H1 (cell line): ENCODE results near the gene RPS6KA5. TPM values are rescaled to one million over a fixed set of nuclear protein-coding genes. Genes with fewer than 3 reads are reported as not detected.

Experiments
- CTCF ChIA-PET: fragments of 300-600 bp; sonication (Branson Sonifier 250); formaldehyde crosslinking; loops from one replicate; lab custom pipeline; 2021; ENCODE audit not compliant: partially characterized antibody; lab: Charles Lee
- POLR2A ChIA-PET: fragments of 300-600 bp; sonication (Branson Sonifier 250); formaldehyde crosslinking; loops from one replicate; lab custom pipeline; 2021; ENCODE audit warnings: inconsistent platforms; ENCODE audit not compliant: partially characterized antibody; lab: Charles Lee
- DNase-seq, 2 experiments: peaks; one replicate each; pipeline versions ENCODE4 v3.0.0 to v3.0.0-alpha.2; 2010 to 2022; ENCODE audit warnings: low spot score in 2 of 2, low read depth in 1 of 2, mixed read lengths in 1 of 2
- FAIRE-seq: peaks from 2 replicates; lab custom pipeline; 2011; peaks lifted over from hg19 to GRCh38; lab: Jason Lieb, UNC
- H2AFZ ChIP-seq: 2 replicates; pipeline ENCODE4 v1.8.1; 2012; ENCODE audit warnings: low read length, inconsistent platforms
- H2AK5ac ChIP-seq: 2 replicates; pipeline ENCODE4 v1.6.1; 2013; ENCODE audit warnings: low read depth, low read length
- H2BK120ac ChIP-seq: replicated peaks from 2 replicates; pipeline ENCODE3; 2013; ENCODE audit warnings: low read depth, low read length, inconsistent platforms
- H2BK12ac ChIP-seq: 2 replicates; pipeline ENCODE4 v1.6.1; 2013; ENCODE audit warnings: low read depth, low read length
- H2BK15ac ChIP-seq: 2 replicates; pipeline ENCODE4 v1.6.1; 2013; ENCODE audit warnings: low read length
- H2BK20ac ChIP-seq: 2 replicates; pipeline ENCODE4 v1.6.1; 2013; ENCODE audit warnings: low read length
- H2BK5ac ChIP-seq: 2 replicates; pipeline ENCODE4 v1.6.1; 2013; ENCODE audit warnings: low read depth, low read length
- H3K14ac ChIP-seq: 2 replicates; pipeline ENCODE4 v1.6.1; 2013; ENCODE audit warnings: inconsistent platforms; ENCODE audit not compliant: insufficient read length
- H3K18ac ChIP-seq: 2 replicates; pipeline ENCODE4 v1.6.1; 2013; ENCODE audit warnings: low read length; ENCODE audit errors: extremely low read depth
- H3K23ac ChIP-seq: 2 replicates; pipeline ENCODE4 v1.6.1; 2013; ENCODE audit warnings: inconsistent platforms; ENCODE audit not compliant: insufficient read length
- H3K23me2 ChIP-seq: 2 replicates; pipeline ENCODE4 v1.6.1; 2013; ENCODE audit warnings: low read depth, low read length
- H3K27ac ChIP-seq: 2 replicates; pipeline ENCODE4 v1.6.1; 2011; ENCODE audit warnings: low read depth, low read length, inconsistent platforms
- H3K27me3 ChIP-seq, 4 experiments: replicated peaks in 1 of 4; 1 replicate in 1 of 4; 2 replicates in 3 of 4; pipeline versions ENCODE4 v1.6.1 to v1.8.1; 2011 to 2013; ENCODE audit warnings: low read length in 3 of 4, mild to moderate bottlenecking in 3 of 4, inconsistent platforms in 2 of 4, mixed read lengths in 2 of 4, moderate library complexity in 1 of 4; ENCODE audit not compliant: control insufficient read depth in 3 of 4, insufficient read depth in 3 of 4; ENCODE audit errors: extremely low read depth in 1 of 4
- H3K36me3 ChIP-seq, 4 experiments: 2 replicates each; pipeline versions ENCODE4 v1.6.1 to v1.8.1; 2011 to 2013; ENCODE audit warnings: mild to moderate bottlenecking in 4 of 4, low read length in 3 of 4, moderate library complexity in 2 of 4, control low read depth in 1 of 4, inconsistent platforms in 1 of 4; ENCODE audit not compliant: insufficient read depth in 4 of 4, control insufficient read depth in 2 of 4
- H3K4ac ChIP-seq: replicated peaks from 2 replicates; pipeline ENCODE3; 2013; ENCODE audit warnings: low read length, low read depth, mixed read lengths, inconsistent platforms; ENCODE audit not compliant: insufficient read length
- H3K4me1 ChIP-seq, 4 experiments: replicated peaks in 1 of 4; 1 replicate in 1 of 4; 2 replicates in 3 of 4; pipeline versions ENCODE4 v1.6.1 to v1.8.1; 2011 to 2013; ENCODE audit warnings: low read length in 3 of 4, inconsistent platforms in 2 of 4, mixed read lengths in 1 of 4; ENCODE audit not compliant: insufficient read depth in 4 of 4, control insufficient read depth in 3 of 4
- H3K4me2 ChIP-seq, 2 experiments: 2 replicates each; pipeline versions ENCODE4 v1.6.1 to v1.8.1; 2011 to 2013; ENCODE audit warnings: low read depth in 2 of 2, low read length in 2 of 2, control low read depth in 1 of 2, inconsistent platforms in 1 of 2, mild to moderate bottlenecking in 1 of 2; ENCODE audit not compliant: insufficient read depth in 1 of 2
- H3K4me3 ChIP-seq, 4 experiments: fragments of 200-600, 300-600 bp in 1 of 4; sonication (generic), shearing (Covaris generic), sonication (Bioruptor Twin) in 1 of 4; 2 replicates each; pipeline versions ENCODE4 v1.5.1 to v1.8.1; 2011 to 2016; ENCODE audit warnings: low read length in 4 of 4, low read depth in 3 of 4, control low read depth in 2 of 4, inconsistent platforms in 2 of 4, mild to moderate bottlenecking in 2 of 4, mixed read lengths in 1 of 4, moderate library complexity in 1 of 4; ENCODE audit not compliant: insufficient read depth in 2 of 4; ENCODE audit errors: extremely low read depth in 1 of 4
- H3K56ac ChIP-seq: replicated peaks from 2 replicates; pipeline ENCODE3; 2013; ENCODE audit warnings: low read depth, mild to moderate bottlenecking, mixed read lengths, low read length, inconsistent platforms; ENCODE audit not compliant: insufficient read length
- H3K79me1 ChIP-seq: 2 replicates; pipeline ENCODE4 v1.6.1; 2013; ENCODE audit warnings: low read depth, low read length, control low read depth
- H3K79me2 ChIP-seq, 2 experiments: 2 replicates each; pipeline versions ENCODE4 v1.6.1 to v1.8.1; 2012 to 2013; ENCODE audit warnings: low read length in 2 of 2, mild to moderate bottlenecking in 2 of 2, inconsistent platforms in 1 of 2; ENCODE audit not compliant: insufficient read depth in 2 of 2, control insufficient read depth in 1 of 2
- H3K9ac ChIP-seq, 4 experiments: replicated peaks in 1 of 4; 1 replicate in 1 of 4; 2 replicates in 3 of 4; pipeline versions ENCODE4 v1.6.1 to v1.8.1; 2011 to 2013; ENCODE audit warnings: low read depth in 3 of 4, low read length in 3 of 4, control low read depth in 2 of 4, mild to moderate bottlenecking in 2 of 4, moderate library complexity in 2 of 4, inconsistent platforms in 1 of 4; ENCODE audit errors: extremely low read depth in 1 of 4
- H3K9me3 ChIP-seq, 2 experiments: 2 replicates each; pipeline versions ENCODE4 v1.6.1 to v1.8.1; 2012 to 2013; ENCODE audit warnings: mild to moderate bottlenecking in 2 of 2, moderate library complexity in 2 of 2, control low read depth in 1 of 2, inconsistent platforms in 1 of 2, low read depth in 1 of 2, low read length in 1 of 2, mixed read lengths in 1 of 2; ENCODE audit not compliant: insufficient read depth in 2 of 2
- H4K20me1 ChIP-seq, 2 experiments: replicated peaks in 1 of 2; 2 replicates each; pipeline versions ENCODE3 to v1.8.1; 2011 to 2013; ENCODE audit warnings: inconsistent platforms in 2 of 2, low read length in 2 of 2, mild to moderate bottlenecking in 1 of 2; ENCODE audit not compliant: insufficient read depth in 2 of 2, control insufficient read depth in 1 of 2
- H4K5ac ChIP-seq: 2 replicates; pipeline ENCODE4 v1.6.1; 2013; ENCODE audit warnings: low read length, low read depth, mixed read lengths, inconsistent platforms; ENCODE audit not compliant: insufficient read length
- H4K8ac ChIP-seq: 2 replicates; pipeline ENCODE4 v1.8.0; 2013; ENCODE audit warnings: mild to moderate bottlenecking, moderate library complexity, low read length, inconsistent platforms; ENCODE audit not compliant: insufficient read depth; ENCODE audit errors: extremely low read depth
- H4K91ac ChIP-seq: replicated peaks from 2 replicates; pipeline ENCODE3; 2013; ENCODE audit warnings: low read length, mixed read lengths, inconsistent platforms; ENCODE audit not compliant: insufficient read length
- ASH2L ChIP-seq: fragments of 200-600, 300-600 bp; sonication (generic); IDR thresholded peaks from one replicate; pipeline ENCODE4 v1.7.1; 2017; ENCODE audit warnings: low read length
- BRCA1 ChIP-seq: IDR thresholded peaks from 2 replicates; pipeline ENCODE4 v1.6.1; 2012; ENCODE audit warnings: low read depth, low read length, improper control_type of control experiment
- CBX8 ChIP-seq: fragments of 300-800, 300-1000 bp; sonication (generic); IDR thresholded peaks from 2 replicates; pipeline ENCODE4 v1.7.1; 2016; ENCODE audit warnings: low read depth, low read length, borderline replicate concordance
- CTBP2 ChIP-seq: IDR thresholded peaks from 2 replicates; pipeline ENCODE4 v1.7.0; 2011; ENCODE audit warnings: borderline replicate concordance, mild to moderate bottlenecking, moderate library complexity, mixed read lengths, low read length; ENCODE audit not compliant: insufficient read depth, insufficient read length
- JUN ChIP-seq: IDR thresholded peaks from 2 replicates; pipeline ENCODE4 v1.6.1; 2011; ENCODE audit warnings: low read depth, mild to moderate bottlenecking, improper control_type of control experiment, low read length
- KDM4A ChIP-seq: IDR thresholded peaks from one replicate; pipeline ENCODE4 v1.7.1; 2012; ENCODE audit warnings: low read depth, mild to moderate bottlenecking, moderate library complexity, low read length, inconsistent platforms; ENCODE audit not compliant: severe bottlenecking
- PHF8 ChIP-seq: fragments of 200-600 bp; sonication (generic); conservative IDR thresholded peaks from 2 replicates; pipeline ENCODE4 v1.7.1; 2012; ENCODE audit warnings: low read depth, mild to moderate bottlenecking, inconsistent platforms, low read length, moderate library complexity
- RFX5 ChIP-seq: IDR thresholded peaks from 2 replicates; pipeline ENCODE4 v1.6.1; 2011; ENCODE audit warnings: low read depth, low read length, improper control_type of control experiment, borderline replicate concordance
- SP4 ChIP-seq: IDR thresholded peaks from 2 replicates; pipeline ENCODE4 v1.6.1; 2012; ENCODE audit warnings: low read length, inconsistent platforms
- TBP ChIP-seq: IDR thresholded peaks from 2 replicates; pipeline ENCODE4 v1.6.1; 2011; ENCODE audit warnings: low read depth, low read length, improper control_type of control experiment
- TEAD4 ChIP-seq: IDR thresholded peaks from 2 replicates; pipeline ENCODE4 v1.6.1; 2012; ENCODE audit warnings: low read depth, low read length, inconsistent platforms, mixed read lengths
- YY1 ChIP-seq: IDR thresholded peaks from 2 replicates; pipeline ENCODE4 v1.6.1; 2011; ENCODE audit warnings: low read depth, mild to moderate bottlenecking, low read length
- WGBS, 2 experiments: shearing (Covaris generic) in 1 of 2; methylation state at CpG; one replicate each; pipeline versions ENCODE4 v1.1.6 to v1.1.7; 2013 to 2015; ENCODE audit warnings: low lambda C conversion rate in 2 of 2, mixed read lengths in 2 of 2, inconsistent platforms in 1 of 2, low coverage in 1 of 2, missing lambda C conversion rate in 1 of 2; ENCODE audit not compliant: insufficient replicate concordance in 2 of 2, insufficient coverage in 1 of 2, insufficient read length in 1 of 2; ENCODE audit errors: extremely low coverage in 1 of 2, missing lambda C conversion rate in 1 of 2; 5-methylcytosine and 5-hydroxymethylcytosine counted together
- polyA plus RNA-seq, 7 experiments: library from polyadenylated mRNA; depleted of rRNA in 3 of 7; stranded (reverse) in 5 of 7; unstranded in 2 of 7; fragments of >200 nt in 5 of 7; fragments of 200-250 nt in 2 of 7; gene quantifications; 1 replicate in 5 of 7; 2 replicates in 1 of 7; 4 replicates in 1 of 7; pipeline versions ENCODE4 v1.2.1 to v1.2.3, GENCODE V29; 2011 to 2013; ENCODE audit warnings: missing spikeins in 2 of 7, mixed read lengths in 2 of 7
- total RNA-seq: library from RNA; stranded (reverse); fragmentation: NEBNext Ultra II Directional; extraction: Animal tissue kit (Norgen Biotek cat#: 25700); gene quantifications from 2 replicates; pipeline ENCODE4 v1.2.1, GENCODE V29; 2021
- TF ChIP-seq, protein P1 (sequence below): IDR thresholded peaks from 2 replicates; pipeline ENCODE4 v1.6.1; 2012; ENCODE audit warnings: inconsistent platforms
- TF ChIP-seq, protein P2 (sequence below): IDR thresholded peaks from 2 replicates; pipeline ENCODE4 v1.6.1; 2011; ENCODE audit warnings: low read depth, mild to moderate bottlenecking, low read length; ENCODE audit not compliant: insufficient read depth

Gene RPS6KA5
- total and polyA plus RNA-seq, 2 of the 8 experiments (the other 6 are each of a cell fraction or from before 2014, with no cell fraction given), result 0.85 to 3.1 TPM

DNA sequence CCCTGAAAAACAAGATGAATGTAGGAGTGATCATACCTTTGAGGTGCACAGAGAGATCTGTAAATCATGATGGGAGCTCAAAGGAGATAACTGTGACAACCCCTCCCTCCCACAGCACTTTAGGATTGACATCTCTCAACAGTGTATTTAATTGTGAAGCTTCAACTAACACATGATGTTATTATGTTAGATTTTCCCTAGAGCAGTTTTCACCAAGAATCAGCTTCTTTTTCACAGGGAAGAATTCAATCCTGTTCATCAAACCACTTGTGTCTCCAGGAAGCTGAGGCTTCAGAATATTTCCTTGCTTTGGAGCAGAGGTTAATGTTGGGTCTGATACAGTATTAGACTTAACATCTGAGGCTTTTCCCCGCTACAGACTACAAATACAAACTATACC is 11.8 kb downstream of the RPS6KA5 start:
- no peak overlapping the region for H2BK5ac ChIP-seq
- no peak overlapping the region for H2BK15ac ChIP-seq
- no peak overlapping the region for H3K27ac ChIP-seq
- no peak overlapping the region for H3K56ac ChIP-seq
- FAIRE-seq, result no peak
- H4K91ac ChIP-seq, result no peak overlapping the region
- H2BK12ac ChIP-seq, result no peak overlapping the region
- H3K23me2 ChIP-seq, result no peaks in the 10 kb centered on the region
- no peak overlapping the region for H2AFZ ChIP-seq
- H4K8ac ChIP-seq, result no peak overlapping the region
- no peak overlapping the region for H2AK5ac ChIP-seq
- no peaks in the 10 kb centered on the region for H4K20me1 ChIP-seq
- no peak overlapping the region for H2BK120ac ChIP-seq
- no peaks in the 10 kb centered on the region for H3K36me3 ChIP-seq
- H3K23ac ChIP-seq, result no peak overlapping the region
- no peak overlapping the region for H3K18ac ChIP-seq
- 100% methylated on average over 1 of the region's 1 CpG; no CpG with 5 or more reads in 1 of the 2 experiments for WGBS, 2 experiments
- CTCF ChIA-PET, result interaction anchor here (0.7 to 1.4 kb wide), 5 partner anchors 9 to 125 kb away, joined by 3 to 5 read pairs (median 3); no protein-coding TSS in a partner anchor
- no peaks in the 10 kb centered on the region for H3K4me1 ChIP-seq
- H3K14ac ChIP-seq, result no peak overlapping the region
- H3K27me3 ChIP-seq, result no peaks in the 10 kb centered on the region
- H4K5ac ChIP-seq, result no peak overlapping the region
- H3K4me3 ChIP-seq, result no peak overlapping the region
- no peaks in the 10 kb centered on the region; a peak in 1 of 4 replicates for H3K79me2 ChIP-seq
- H3K4ac ChIP-seq, result no peak overlapping the region
- H3K9ac ChIP-seq, result no peak overlapping the region
- no peak overlapping the region for H2BK20ac ChIP-seq
- H3K79me1 ChIP-seq, result no peaks in the 10 kb centered on the region
- H3K4me2 ChIP-seq, result no peak overlapping the region
- POLR2A ChIA-PET, result interaction anchor here (0.7 to 1.2 kb wide), 3 partner anchors 9 to 104 kb away, joined by 3 to 4 read pairs (median 3); no protein-coding TSS in a partner anchor
- H3K9me3 ChIP-seq, result no peaks in the 10 kb centered on the region
- no peak for DNase-seq
- TF ChIP-seq TEAD4 (no peak), SP4 (no peak), PHF8 (no peak), ASH2L (no peak), CBX8 (no peak), JUN (no peak), RFX5 (no peak), TBP (no peak), CTBP2 (no peak), KDM4A (no peak), BRCA1 (no peak), YY1 (no peak)
- TF ChIP-seq, protein P1, sequence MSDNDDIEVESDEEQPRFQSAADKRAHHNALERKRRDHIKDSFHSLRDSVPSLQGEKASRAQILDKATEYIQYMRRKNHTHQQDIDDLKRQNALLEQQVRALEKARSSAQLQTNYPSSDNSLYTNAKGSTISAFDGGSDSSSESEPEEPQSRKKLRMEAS, result no peak
- TF ChIP-seq, protein P2, sequence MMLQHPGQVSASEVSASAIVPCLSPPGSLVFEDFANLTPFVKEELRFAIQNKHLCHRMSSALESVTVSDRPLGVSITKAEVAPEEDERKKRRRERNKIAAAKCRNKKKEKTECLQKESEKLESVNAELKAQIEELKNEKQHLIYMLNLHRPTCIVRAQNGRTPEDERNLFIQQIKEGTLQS, result no peak
